GM23338 (cell line): ENCODE results near the gene FRMD3.

Experiments used
- CREB1 ChIP-seq: fragments of 250-450 bp; sonication (Bioruptor Pico); IDR thresholded peaks from 2 replicates; pipeline ENCODE4 v1.5.0; 2020; ENCODE audit warnings: low read depth, mild to moderate bottlenecking, moderate library complexity
- EZH2 ChIP-seq: fragments of 200-600 bp; sonication (generic); IDR thresholded peaks from one replicate; pipeline ENCODE4 v1.8.0; 2017; ENCODE audit warnings: antibody characterized with exemption, mild to moderate bottlenecking, low read depth; ENCODE audit not compliant: unreplicated experiment
- EZH2phosphoT487 ChIP-seq: fragments of 200-600 bp; sonication (generic); IDR thresholded peaks from one replicate; pipeline ENCODE4 v1.8.1; 2018; ENCODE audit warnings: antibody characterized with exemption; ENCODE audit not compliant: unreplicated experiment
- JUNB ChIP-seq: IDR thresholded peaks from one replicate; pipeline ENCODE4 v1.6.1; 2016; ENCODE audit warnings: antibody characterized with exemption; ENCODE audit not compliant: unreplicated experiment
- NANOG ChIP-seq: IDR thresholded peaks from 2 replicates; pipeline ENCODE4 v1.6.1; 2016; ENCODE audit warnings: antibody characterized with exemption, borderline replicate concordance
- POLR2AphosphoS5 ChIP-seq: IDR thresholded peaks from 2 replicates; pipeline ENCODE4 v1.6.1; 2016; ENCODE audit warnings: antibody characterized with exemption, low read depth
- STAT1 ChIP-seq: IDR thresholded peaks from one replicate; pipeline ENCODE4 v1.6.1; 2016; ENCODE audit warnings: antibody characterized with exemption; ENCODE audit not compliant: unreplicated experiment
- ZNF331 ChIP-seq: fragments of 250-450 bp; sonication (Bioruptor Pico); IDR thresholded peaks from 2 replicates; pipeline ENCODE4 v1.5.0; 2020; ENCODE audit warnings: low read depth, mild to moderate bottlenecking, moderate library complexity
- TF ChIP-seq, protein P1 (sequence below), 2 experiments: fragments of 200-600 bp in 1 of 2; sonication (generic) in 1 of 2; conservative IDR thresholded peaks; 2 replicates each; pipeline versions ENCODE4 v1.5.1 to v1.6.1; 2016 to 2017; ENCODE audit warnings: antibody characterized with exemption in 2 of 2, low read depth in 2 of 2, mild to moderate bottlenecking in 2 of 2, moderate library complexity in 1 of 2
- TF ChIP-seq, protein P2 (sequence below): IDR thresholded peaks from one replicate; pipeline ENCODE4 v1.6.1; 2018; ENCODE audit warnings: antibody characterized with exemption; ENCODE audit not compliant: unreplicated experiment

DNA sequence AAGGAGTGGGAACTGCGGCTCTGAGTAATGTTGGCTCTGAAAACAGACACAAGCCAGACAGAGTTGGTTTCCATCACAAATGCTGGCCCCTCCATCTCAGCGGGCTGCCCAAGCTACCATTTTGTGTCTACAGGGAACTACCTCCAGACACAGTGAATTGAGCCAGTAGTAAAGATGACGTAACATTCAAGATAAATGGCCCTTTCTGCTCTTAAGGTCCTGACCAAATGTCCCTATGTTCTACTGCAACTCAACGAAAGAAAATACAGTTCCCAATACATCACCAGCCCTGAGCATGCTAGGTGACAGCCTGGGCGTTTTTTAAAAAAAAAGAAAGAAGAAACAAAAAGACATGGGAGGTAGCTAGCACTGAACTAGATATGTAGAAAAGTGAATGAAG lies 247.5 kb downstream of the FRMD3 start:
- TF ChIP-seq, protein P1, sequence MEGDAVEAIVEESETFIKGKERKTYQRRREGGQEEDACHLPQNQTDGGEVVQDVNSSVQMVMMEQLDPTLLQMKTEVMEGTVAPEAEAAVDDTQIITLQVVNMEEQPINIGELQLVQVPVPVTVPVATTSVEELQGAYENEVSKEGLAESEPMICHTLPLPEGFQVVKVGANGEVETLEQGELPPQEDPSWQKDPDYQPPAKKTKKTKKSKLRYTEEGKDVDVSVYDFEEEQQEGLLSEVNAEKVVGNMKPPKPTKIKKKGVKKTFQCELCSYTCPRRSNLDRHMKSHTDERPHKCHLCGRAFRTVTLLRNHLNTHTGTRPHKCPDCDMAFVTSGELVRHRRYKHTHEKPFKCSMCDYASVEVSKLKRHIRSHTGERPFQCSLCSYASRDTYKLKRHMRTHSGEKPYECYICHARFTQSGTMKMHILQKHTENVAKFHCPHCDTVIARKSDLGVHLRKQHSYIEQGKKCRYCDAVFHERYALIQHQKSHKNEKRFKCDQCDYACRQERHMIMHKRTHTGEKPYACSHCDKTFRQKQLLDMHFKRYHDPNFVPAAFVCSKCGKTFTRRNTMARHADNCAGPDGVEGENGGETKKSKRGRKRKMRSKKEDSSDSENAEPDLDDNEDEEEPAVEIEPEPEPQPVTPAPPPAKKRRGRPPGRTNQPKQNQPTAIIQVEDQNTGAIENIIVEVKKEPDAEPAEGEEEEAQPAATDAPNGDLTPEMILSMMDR (conservative IDR thresholded peaks at IDR 0.05; ENCODE audit: low read depth in 2 of 2) = no peak
- TF ChIP-seq EZH2phosphoT487 (no peak), EZH2 (no peak), JUNB (no peak), POLR2AphosphoS5 (no peak), NANOG (no peak), CREB1 (no peak), STAT1 (no peak), ZNF331 (CRISPR knock-in tag) (no peak)
- TF ChIP-seq, protein P2, sequence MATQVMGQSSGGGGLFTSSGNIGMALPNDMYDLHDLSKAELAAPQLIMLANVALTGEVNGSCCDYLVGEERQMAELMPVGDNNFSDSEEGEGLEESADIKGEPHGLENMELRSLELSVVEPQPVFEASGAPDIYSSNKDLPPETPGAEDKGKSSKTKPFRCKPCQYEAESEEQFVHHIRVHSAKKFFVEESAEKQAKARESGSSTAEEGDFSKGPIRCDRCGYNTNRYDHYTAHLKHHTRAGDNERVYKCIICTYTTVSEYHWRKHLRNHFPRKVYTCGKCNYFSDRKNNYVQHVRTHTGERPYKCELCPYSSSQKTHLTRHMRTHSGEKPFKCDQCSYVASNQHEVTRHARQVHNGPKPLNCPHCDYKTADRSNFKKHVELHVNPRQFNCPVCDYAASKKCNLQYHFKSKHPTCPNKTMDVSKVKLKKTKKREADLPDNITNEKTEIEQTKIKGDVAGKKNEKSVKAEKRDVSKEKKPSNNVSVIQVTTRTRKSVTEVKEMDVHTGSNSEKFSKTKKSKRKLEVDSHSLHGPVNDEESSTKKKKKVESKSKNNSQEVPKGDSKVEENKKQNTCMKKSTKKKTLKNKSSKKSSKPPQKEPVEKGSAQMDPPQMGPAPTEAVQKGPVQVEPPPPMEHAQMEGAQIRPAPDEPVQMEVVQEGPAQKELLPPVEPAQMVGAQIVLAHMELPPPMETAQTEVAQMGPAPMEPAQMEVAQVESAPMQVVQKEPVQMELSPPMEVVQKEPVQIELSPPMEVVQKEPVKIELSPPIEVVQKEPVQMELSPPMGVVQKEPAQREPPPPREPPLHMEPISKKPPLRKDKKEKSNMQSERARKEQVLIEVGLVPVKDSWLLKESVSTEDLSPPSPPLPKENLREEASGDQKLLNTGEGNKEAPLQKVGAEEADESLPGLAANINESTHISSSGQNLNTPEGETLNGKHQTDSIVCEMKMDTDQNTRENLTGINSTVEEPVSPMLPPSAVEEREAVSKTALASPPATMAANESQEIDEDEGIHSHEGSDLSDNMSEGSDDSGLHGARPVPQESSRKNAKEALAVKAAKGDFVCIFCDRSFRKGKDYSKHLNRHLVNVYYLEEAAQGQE = no peak
